ENCODE measurements around the gene CHRNB1. TPM values are rescaled to one million over a fixed set of nuclear protein-coding genes. Genes with fewer than 3 reads are reported as not detected.

CHRNB1 gene
- total RNA-seq, 2 experiments from 2014 or later = 11.5 to 11.7 TPM

- intact Hi-C loops (cut with micrococcal nuclease) = loop anchor here (5.0 kb wide), 3 partner anchors 43 to 123 kb away; partner anchors contain the start of genes KCTD11, POLR2A, SENP3 and SLC35G6
These were observed 5.3 kb upstream of the CHRNB1 start, which contains the start of gene FGF11 for GRCh38 chr17:7439462-7440112. Gene FGF11 (plus strand): TSS chr17:7439512. CDS start chr17:7439621, 109 bp downstream.

GRCh38 chr17:7440113-7440833 lies 4.6 kb upstream of the CHRNB1 start:
- Mint-ChIP-seq H3K36me3 (ENCODE audit: low read depth) (peaks cover 21% of the 10 kb centered on the region), H3K9me3 (no peaks in the 10 kb centered on the region), H3K27ac (peak overlapping the region; percentile 70), H3K4me3 (peak overlapping the region; percentile 94), H3K4me1 (ENCODE audit: low read depth) (peaks cover 31% of the 10 kb centered on the region), H3K27me3 (peaks cover 49% of the 10 kb centered on the region)
- intact Hi-C loops (cut with micrococcal nuclease) = no loop called here
- TF ChIP-seq CTCF (IDR thresholded peaks at IDR 0.05) = no peak
- POLR2A ChIA-PET = interaction anchor here (0.6 to 8.8 kb wide), 7 partner anchors 13 to 247 kb away, joined by 3 to 83 read pairs (median 5); partner anchors contain the start of genes POLR2A and TP53
- CTCF ChIA-PET = interaction anchor here (0.7 to 2.0 kb wide), 8 partner anchors 13 to 116 kb away, joined by 3 to 12 read pairs (median 4); no protein-coding TSS in a partner anchor
- ATAC-seq = no peak
- DNase-seq = peak; percentile 78

More at GRCh38 chr17:7439462-7440112, 5.3 kb upstream of the CHRNB1 start, which contains the start of gene FGF11:
- Mint-ChIP-seq H3K9me3 (no peaks in the 10 kb centered on the region), H3K36me3 (ENCODE audit: low read depth) (peaks cover 21% of the 10 kb centered on the region), H3K4me3 (peak within 1 kb of the TSS; percentile 94), H3K27ac (peak within 1 kb of the TSS; percentile 70), H3K4me1 (ENCODE audit: low read depth) (peaks cover 31% of the 10 kb centered on the region), H3K27me3 (peaks cover 45% of the 10 kb centered on the region)
- ATAC-seq (no peak), DNase-seq (peak; percentile 15)
- POLR2A ChIA-PET = interaction anchor here (1.2 to 8.8 kb wide), 5 partner anchors 13 to 248 kb away, joined by 3 to 83 read pairs (median 20); partner anchors contain the start of genes POLR2A and TP53
- no peak for TF ChIP-seq CTCF (IDR thresholded peaks at IDR 0.05)
- CTCF ChIA-PET = interaction anchor here (0.7 to 2.0 kb wide), 5 partner anchors 15 to 83 kb away, joined by 3 to 12 read pairs (median 4); no protein-coding TSS in a partner anchor

GRCh38 chr17:7440834-7441195 lies 4.0 kb upstream of the CHRNB1 start:
- intact Hi-C loops (cut with micrococcal nuclease) = no loop called here
- peaks cover 36% of the 10 kb centered on the region for H3K4me1 Mint-ChIP-seq (ENCODE audit: low read depth)
- H3K9me3 Mint-ChIP-seq = no peaks in the 10 kb centered on the region
- ChIA-PET CTCF (interaction anchor here (0.7 to 2.0 kb wide), 10 partner anchors 12 to 247 kb away, joined by 3 to 13 read pairs (median 4); partner anchors contain the start of genes NEURL4 and SENP3), POLR2A (interaction anchor here (0.6 to 8.8 kb wide), 6 partner anchors 13 to 246 kb away, joined by 3 to 83 read pairs (median 15); partner anchors contain the start of genes POLR2A and ZBTB4)
- H3K27ac Mint-ChIP-seq = no peak overlapping the region
- peaks cover 21% of the 10 kb centered on the region for H3K36me3 Mint-ChIP-seq (ENCODE audit: low read depth)
- no peak for ATAC-seq
- no peak for TF ChIP-seq CTCF (IDR thresholded peaks at IDR 0.05)
- H3K4me3 Mint-ChIP-seq = peak overlapping the region; percentile 94
- peak; percentile 64 for DNase-seq
- H3K27me3 Mint-ChIP-seq = peaks cover 54% of the 10 kb centered on the region

- Mint-ChIP-seq H3K27me3 (peaks cover 56% of the 10 kb centered on the region), H3K27ac (no peak overlapping the region), H3K4me1 (ENCODE audit: low read depth) (peaks cover 40% of the 10 kb centered on the region), H3K4me3 (no peak overlapping the region), H3K9me3 (no peaks in the 10 kb centered on the region), H3K36me3 (ENCODE audit: low read depth) (peaks cover 21% of the 10 kb centered on the region)
- CTCF ChIA-PET = interaction anchor here (0.7 to 2.0 kb wide), 7 partner anchors 12 to 246 kb away, joined by 3 to 13 read pairs (median 4); partner anchors contain the start of genes NEURL4 and SENP3
- DNase-seq = no peak
- intact Hi-C loops (cut with micrococcal nuclease) = no loop called here
- no peak for TF ChIP-seq CTCF (IDR thresholded peaks at IDR 0.05)
- POLR2A ChIA-PET = interaction anchor here (0.7 to 8.8 kb wide), 5 partner anchors 12 to 44 kb away, joined by 3 to 83 read pairs (median 20); partner anchors contain the start of genes POLR2A and ZBTB4
- no peak for ATAC-seq
These were observed 3.6 kb upstream of the CHRNB1 start for GRCh38 chr17:7441266-7441665.

Measured in activated CD8-positive, alpha-beta T cell treated with anti-CD3 and anti-CD28 coated beads for 36 hours (primary cell).